Rectal smooth muscle tissue (tissue), 1 donor: Measurements from ENCODE around the gene GREB1.

ENCODE experiments used
- H3K27ac ChIP-seq: one replicate; pipeline ENCODE4 v1.7.0; 2013; ENCODE audit warnings: low read depth, low read length, inconsistent platforms
- H3K27me3 ChIP-seq: one replicate; pipeline ENCODE4 v1.7.0; 2013; ENCODE audit warnings: low read length; ENCODE audit not compliant: control insufficient read depth, insufficient read depth
- H3K36me3 ChIP-seq: one replicate; pipeline ENCODE4 v1.7.0; 2013; ENCODE audit warnings: low read length; ENCODE audit not compliant: control insufficient read depth, insufficient read depth
- H3K4me1 ChIP-seq: one replicate; pipeline ENCODE4 v1.7.0; 2013; ENCODE audit warnings: low read length; ENCODE audit not compliant: control insufficient read depth, insufficient read depth
- H3K4me3 ChIP-seq: one replicate; pipeline ENCODE4 v1.7.0; 2013; ENCODE audit warnings: low read length
- H3K9ac ChIP-seq: one replicate; pipeline ENCODE4 v1.7.0; 2013; ENCODE audit warnings: low read length

GREB1 gene

DNA sequence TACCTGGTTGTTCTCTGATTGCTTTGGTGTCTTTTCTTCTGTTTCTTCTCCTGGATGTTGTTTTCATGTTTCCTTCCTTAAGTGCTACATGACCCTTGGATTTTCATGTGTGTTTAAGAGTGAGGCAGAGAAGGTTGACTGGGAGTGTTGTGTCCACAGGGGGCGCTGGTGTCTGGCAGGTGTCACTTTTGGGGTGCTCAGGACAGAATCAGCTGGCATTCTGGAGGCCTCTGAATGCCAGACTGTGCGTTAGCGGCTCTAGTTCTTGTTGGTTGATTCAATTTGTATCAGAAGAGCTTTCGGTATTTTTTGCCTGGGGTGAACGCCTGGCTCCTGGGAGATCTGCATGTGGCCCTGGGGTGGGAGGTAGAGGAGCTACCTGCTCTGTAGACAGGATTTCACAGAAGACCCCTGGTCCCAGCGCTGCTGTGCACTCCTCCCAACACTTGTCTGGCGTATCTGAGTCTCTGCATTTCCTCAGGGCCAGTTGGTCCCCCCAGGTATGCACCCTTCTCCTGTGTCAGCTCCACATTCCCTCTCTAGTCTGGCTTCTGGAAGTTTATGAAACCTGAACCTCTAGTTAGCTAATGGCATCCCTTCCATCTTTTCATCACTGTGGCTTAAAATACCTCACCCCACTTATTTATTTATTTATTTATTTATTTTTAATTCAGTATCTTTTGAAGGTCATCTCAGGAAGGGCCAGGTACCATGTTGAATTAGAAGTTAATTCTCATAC lies 1.1 kb downstream of the GREB1 start:
- Histone ChIP-seq H3K36me3 (no peaks in the 10 kb centered on the region), H3K27me3 (peaks cover 2% of the 10 kb centered on the region), H3K4me1 (peaks cover 2% of the 10 kb centered on the region), H3K27ac (no peak overlapping the region), H3K9ac (no peak overlapping the region), H3K4me3 (no peak overlapping the region)

DNA sequence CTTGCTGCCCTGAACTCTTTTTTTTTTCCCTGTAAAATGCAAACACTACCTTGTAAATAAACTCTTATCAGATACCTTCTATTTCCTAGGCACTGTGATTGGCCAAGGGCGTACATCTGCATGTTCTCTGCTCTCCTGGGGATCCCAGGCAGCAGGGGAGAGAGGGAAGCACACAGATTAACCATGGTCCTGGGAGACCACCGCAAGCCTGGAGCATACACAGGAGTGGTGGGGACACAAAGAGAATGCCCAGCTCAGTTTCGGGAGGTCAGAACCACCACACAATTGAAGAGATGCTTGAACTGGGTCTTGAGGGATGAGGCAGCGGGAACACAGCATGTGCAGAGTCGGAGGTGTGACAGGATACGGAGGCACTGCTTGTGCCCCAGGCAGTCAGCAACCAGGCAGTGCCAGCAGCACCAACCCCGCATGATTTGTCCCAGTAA lies 2.1 kb downstream of the GREB1 start:
- Histone ChIP-seq H3K4me1 (peaks cover 3% of the 10 kb centered on the region), H3K27ac (no peak overlapping the region)

DNA sequence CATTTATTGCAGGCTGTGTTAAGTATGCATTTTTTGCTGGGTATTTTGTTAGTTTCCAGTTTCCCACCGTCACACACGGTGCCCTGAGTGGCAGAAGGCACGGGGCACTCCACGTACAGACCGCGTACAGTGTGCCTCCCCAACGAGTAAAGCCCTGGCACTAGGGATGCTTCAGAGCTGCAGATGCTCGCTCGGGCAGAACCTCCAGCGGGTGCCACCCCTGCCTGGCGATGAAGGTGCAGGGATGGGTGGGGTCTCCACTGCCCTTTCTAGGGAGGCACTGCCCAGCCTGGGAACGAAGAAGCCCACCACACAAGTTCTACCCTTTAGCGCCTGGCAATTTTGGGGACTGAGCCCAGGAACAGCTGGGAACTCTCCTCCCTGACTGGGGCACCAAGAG lies 4.1 kb downstream of the GREB1 start:
- Histone ChIP-seq H3K9ac (no peak overlapping the region), H3K36me3 (no peaks in the 10 kb centered on the region), H3K4me1 (peaks cover 3% of the 10 kb centered on the region), H3K27me3 (peaks cover 2% of the 10 kb centered on the region), H3K4me3 (no peak overlapping the region), H3K27ac (no peak overlapping the region)

More for the DNA sequence above, 2.1 kb downstream of the GREB1 start:
- Histone ChIP-seq H3K9ac (no peak overlapping the region), H3K36me3 (no peaks in the 10 kb centered on the region), H3K27me3 (peaks cover 2% of the 10 kb centered on the region), H3K4me3 (no peak overlapping the region)

DNA sequence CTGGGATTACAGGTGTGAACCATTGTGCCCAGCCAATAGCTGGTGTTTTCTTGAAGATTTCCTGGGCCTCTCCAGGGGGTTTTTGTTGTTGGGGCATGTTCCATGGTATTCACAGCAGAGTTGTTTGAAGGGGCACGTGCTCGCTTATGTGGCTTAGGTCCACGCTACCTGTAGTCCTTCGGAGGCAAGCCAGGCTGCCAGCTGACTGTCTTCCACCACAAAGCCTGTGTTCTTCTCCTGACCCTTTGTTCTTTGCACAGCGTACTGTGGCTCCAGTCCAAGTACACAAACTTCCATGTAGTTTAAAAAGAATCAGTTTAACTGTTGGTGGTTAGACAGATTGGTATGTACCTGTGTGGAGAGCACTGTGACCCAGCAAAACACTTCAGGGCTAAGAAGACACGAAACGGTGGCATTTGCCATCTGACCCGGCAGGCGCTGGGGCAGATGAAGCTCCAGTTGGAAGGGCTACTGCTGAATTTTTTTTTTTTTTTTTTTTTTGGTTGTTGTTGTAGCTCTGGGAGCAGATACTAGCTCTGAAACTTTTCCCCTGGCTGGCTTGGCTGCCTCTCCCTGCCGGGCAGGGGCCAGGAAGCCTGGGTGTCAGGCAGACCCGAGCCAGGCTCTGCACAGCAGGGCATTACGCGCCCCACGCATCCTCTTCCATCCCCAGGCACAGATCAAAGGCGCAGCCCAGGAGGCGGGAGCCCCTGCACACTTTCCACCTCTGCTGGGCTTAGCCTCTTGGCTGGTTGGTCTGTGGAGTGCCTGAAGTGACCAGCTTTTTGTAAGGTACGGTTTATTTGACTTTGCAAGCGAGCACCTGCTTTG lies 5.7 kb downstream of the GREB1 start:
- H3K4me3 ChIP-seq = no peak overlapping the region
- no peak overlapping the region for H3K27ac ChIP-seq
- H3K4me1 ChIP-seq = peaks cover 3% of the 10 kb centered on the region
- no peak overlapping the region for H3K9ac ChIP-seq
- peaks cover 2% of the 10 kb centered on the region for H3K27me3 ChIP-seq
- H3K36me3 ChIP-seq = no peaks in the 10 kb centered on the region

DNA sequence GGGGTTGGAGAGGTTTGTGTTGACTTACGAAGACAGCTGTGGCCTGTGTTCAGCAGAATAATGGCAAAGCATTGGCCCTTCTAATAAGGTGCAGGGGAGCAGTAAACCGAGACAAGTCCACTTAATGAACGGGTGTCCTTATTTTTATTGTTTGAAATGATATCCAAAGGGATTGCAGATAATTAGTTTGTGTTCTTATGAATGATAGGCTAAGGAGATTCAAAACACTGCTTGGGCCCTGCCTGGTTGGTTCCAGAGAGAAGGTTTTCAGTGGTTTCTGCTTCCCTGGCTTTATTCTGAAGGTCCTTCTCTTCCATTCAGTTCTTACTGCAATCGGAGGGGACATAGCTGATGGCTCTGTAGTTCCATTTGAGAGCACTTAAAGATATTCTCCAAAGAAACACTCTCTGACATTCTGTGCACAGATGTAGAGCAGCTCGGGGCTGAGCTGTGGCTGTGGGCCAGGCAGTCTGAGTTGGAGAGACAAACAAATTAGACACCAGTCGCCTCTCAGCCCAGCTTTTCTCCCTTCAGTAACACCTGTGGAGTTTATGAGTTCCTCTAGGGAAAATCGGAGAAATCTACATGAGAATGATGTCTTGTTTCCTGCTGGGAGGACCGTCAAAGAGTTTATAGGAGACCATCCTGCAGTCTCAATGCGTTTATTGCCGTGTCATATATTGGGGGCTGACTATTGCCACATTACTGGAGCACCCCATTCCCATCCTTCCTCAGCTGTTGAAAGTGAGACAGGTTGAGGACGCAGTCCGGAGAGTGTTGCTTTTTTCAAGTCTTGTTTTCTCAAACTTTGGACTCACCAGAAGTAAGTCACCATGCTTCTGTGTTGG lies 6.5 kb downstream of the GREB1 start:
- H3K4me1 ChIP-seq = peaks cover 3% of the 10 kb centered on the region
- no peak overlapping the region for H3K9ac ChIP-seq
- H3K4me3 ChIP-seq = no peak overlapping the region
- no peaks in the 10 kb centered on the region for H3K36me3 ChIP-seq
- no peak overlapping the region for H3K27ac ChIP-seq
- H3K27me3 ChIP-seq = peaks cover 2% of the 10 kb centered on the region

DNA sequence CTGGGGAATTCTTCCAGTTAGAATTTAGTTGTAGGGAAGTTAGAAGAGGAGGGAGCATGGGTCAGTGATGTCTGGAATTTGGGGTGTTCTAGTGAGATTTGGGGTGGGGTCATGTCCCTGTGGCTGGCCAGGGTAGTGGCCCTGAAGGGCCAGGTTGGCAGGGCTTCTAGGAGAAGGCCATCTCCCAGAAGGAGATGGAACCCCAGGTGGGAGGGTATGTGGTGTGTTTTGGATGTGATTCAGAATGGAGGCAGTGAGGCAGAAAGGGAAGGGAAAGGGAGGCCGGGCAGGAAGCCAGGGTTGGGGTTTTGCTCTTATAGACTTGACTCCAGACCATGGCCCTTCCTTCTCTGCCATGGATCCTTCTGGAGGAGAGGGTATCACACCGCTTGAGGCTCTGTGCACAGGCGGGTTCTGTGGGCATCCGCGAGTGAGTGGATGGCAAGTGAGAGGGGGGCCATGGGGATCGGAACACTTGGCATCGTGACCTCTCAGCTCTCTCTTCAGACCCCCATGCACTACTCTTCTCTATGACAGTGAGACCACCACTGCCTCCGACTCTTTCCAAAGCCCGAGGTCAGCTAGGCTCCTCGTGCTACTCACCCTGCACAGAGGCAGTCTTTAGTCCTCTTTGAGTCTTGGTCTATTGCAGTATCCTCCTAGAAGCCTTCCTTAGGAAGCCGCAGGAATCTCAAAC lies 7.3 kb downstream of the GREB1 start:
- H3K27ac ChIP-seq = no peak overlapping the region
- H3K4me1 ChIP-seq = peaks cover 3% of the 10 kb centered on the region
- H3K36me3 ChIP-seq = no peaks in the 10 kb centered on the region
- no peak overlapping the region for H3K9ac ChIP-seq
- H3K27me3 ChIP-seq = no peaks in the 10 kb centered on the region
- no peak overlapping the region for H3K4me3 ChIP-seq

DNA sequence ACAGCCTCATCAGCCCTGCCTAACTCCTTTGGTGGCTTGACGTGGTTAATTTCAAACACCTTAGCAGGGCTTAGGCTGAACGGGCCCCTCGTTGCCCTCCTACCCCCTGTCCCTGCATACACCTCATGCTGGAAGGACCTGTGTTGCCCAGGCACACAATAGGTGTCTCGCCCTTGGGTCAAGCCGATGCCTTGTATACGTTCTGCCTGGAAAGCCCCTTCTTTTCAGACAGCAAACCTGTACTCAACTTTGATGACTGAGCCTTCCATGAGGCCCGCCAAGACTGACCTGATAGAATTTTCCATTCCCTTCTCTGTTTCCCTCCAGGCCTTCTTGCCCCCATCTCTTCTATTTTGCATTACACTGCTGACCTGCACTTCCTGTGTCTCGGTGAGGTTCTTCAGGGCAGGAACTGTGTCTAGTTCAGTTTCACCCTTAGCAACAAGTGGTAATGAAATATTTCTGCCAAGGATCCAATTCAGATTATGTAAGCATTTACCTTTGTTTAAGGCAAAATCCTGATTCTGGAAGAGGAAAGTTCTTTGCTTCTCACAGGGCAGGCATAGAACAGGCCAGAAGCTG lies 7.9 kb downstream of the GREB1 start:
- H3K4me3 ChIP-seq = no peak overlapping the region
- H3K27me3 ChIP-seq = no peaks in the 10 kb centered on the region
- no peaks in the 10 kb centered on the region for H3K36me3 ChIP-seq
- no peak overlapping the region for H3K9ac ChIP-seq
- no peak overlapping the region for H3K27ac ChIP-seq
- H3K4me1 ChIP-seq = peaks cover 3% of the 10 kb centered on the region

DNA sequence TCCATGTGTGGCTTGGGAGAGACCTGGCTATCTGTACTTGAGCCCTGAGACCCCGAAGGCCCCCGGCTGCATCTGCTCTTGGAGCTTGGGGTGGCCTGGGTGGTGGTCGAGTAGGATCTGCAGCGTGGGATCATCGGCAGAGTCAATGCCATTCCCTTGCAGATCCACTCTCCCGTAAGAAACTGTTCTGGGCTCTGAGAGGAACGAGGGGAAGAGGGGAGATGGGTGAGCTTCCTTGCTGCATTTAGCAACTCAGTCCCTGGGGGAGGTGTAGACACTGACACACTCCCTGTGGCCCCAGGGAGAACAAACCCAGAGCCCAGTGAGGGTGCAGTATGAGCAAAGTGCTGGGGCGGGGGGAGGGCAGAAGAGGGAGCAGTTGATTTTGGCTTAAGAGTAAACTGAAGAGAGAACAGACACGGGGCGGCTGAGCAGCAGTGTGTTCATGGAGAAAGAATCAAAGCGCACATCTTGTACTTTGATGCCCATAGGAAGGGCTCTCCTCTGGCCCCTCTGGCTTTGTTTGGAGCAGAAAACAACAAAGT lies 8.5 kb downstream of the GREB1 start:
- Histone ChIP-seq H3K9ac (no peak overlapping the region), H3K27me3 (no peaks in the 10 kb centered on the region), H3K27ac (no peak overlapping the region), H3K4me1 (peaks cover 3% of the 10 kb centered on the region), H3K4me3 (no peak overlapping the region), H3K36me3 (no peaks in the 10 kb centered on the region)

DNA sequence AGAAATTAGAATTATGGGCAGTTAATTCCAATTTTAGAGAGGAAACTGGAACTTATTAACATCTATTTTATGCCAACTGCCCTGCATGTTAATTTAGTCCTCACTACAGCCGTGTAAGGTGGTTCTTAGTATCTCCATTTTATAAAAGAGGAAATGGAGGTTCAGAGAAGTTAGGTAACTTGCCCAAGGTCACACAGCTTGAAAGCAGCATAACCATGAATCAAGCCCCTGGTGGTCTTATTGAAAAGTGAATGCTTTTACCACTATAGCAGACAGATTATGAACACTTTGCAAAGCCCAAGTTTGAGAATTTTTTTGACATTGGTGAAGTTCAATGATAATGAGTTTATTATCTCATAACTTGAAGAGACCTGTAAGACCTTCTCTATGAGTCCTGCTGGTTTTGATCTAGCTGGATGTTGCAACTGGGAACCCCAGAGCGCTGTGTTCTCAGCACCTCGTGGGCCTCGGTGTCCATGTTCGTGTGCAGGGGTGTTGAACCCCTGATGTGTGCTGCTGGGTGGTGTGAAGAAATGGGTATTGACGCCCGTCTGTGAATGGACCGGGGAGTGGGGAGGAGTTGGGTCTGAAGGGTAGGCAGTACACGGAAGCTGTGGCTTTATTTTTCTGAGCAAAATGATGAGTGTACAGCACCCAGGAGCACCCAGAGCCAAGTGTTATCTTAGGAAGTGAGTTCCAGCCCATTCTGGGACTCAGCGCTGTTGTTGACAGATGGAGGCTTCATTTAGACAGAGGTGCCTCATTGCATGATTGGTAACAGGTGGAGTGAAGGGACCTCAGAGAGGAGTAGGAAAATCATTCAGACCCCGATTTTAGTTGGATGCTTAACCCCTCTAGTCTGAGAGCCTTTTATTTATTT lies 9.7 kb downstream of the GREB1 start:
- Histone ChIP-seq H3K4me3 (no peak overlapping the region), H3K4me1 (peaks cover 3% of the 10 kb centered on the region), H3K9ac (no peak overlapping the region), H3K27me3 (no peaks in the 10 kb centered on the region), H3K36me3 (no peaks in the 10 kb centered on the region), H3K27ac (no peak overlapping the region)

DNA sequence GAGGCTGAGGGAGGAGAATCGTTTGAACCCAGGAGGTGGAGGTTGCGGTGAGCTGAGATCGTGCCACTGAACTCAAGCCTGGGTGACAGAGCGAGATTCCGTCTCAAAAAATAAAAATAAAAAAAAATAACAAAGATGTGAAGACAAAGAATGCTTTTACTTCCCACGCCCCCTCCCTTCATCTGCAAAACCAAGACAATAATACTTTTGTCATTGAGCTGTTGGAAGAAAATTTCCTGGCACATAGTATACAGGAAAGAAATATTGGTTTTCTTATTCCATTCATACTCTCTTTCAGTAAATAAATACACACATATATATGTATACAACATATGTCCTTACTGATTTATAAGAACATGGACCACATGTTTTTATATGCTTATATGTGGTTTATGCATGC lies 12.2 kb downstream of the GREB1 start:
- no peak overlapping the region for H3K9ac ChIP-seq
- H3K27me3 ChIP-seq = no peaks in the 10 kb centered on the region
- H3K27ac ChIP-seq = no peak overlapping the region

More for the DNA sequence above, 12.2 kb downstream of the GREB1 start:
- H3K4me1 ChIP-seq = no peaks in the 10 kb centered on the region
- H3K4me3 ChIP-seq = no peak overlapping the region
- no peaks in the 10 kb centered on the region for H3K36me3 ChIP-seq
